AG09319 (cell line): ENCODE results near the gene PLCE1.

Experiments used
- DNase-seq: peaks from one replicate; pipeline ENCODE4 v3.0.0-alpha.2; 2010; ENCODE audit warnings: low read depth; ENCODE audit errors: extremely low read depth
- CTCF ChIP-seq: IDR thresholded peaks from 2 replicates; pipeline ENCODE4 v1.5.1; 2011; ENCODE audit warnings: low read depth, mild to moderate bottlenecking, inconsistent platforms, low read length, moderate library complexity

The PLCE1 gene

GRCh38 chr10:93993782-93994437 lies at the start of gene PLCE1:
Gene PLCE1, plus strand, starts transcription at chr10:93993931. Its CDS starts 37,116 bp downstream, at chr10:94031047.
- no peak for TF ChIP-seq CTCF
- DNase-seq, result no peak

- no peak for TF ChIP-seq CTCF
- no peak for DNase-seq
Measured at GRCh38 chr10:93945819-93946218, 47.9 kb upstream of the PLCE1 start.

GRCh38 chr10:93947055-93947454 lies 46.7 kb upstream of the PLCE1 start:
- no peak for TF ChIP-seq CTCF
- peak; percentile 16 for DNase-seq

- TF ChIP-seq CTCF, result no peak
- DNase-seq, result no peak
Measured at GRCh38 chr10:93947524-93947923, 46.2 kb upstream of the PLCE1 start.

GRCh38 chr10:93951905-93952304 lies 41.8 kb upstream of the PLCE1 start:
- DNase-seq, result no peak
- TF ChIP-seq CTCF, result no peak

- no peak for TF ChIP-seq CTCF
- DNase-seq, result no peak
Measured at GRCh38 chr10:93954299-93954698, 39.4 kb upstream of the PLCE1 start.

GRCh38 chr10:93954726-93955363 lies 38.9 kb upstream of the PLCE1 start:
- DNase-seq, result no peak
- no peak for TF ChIP-seq CTCF
